Measurements from ENCODE around the gene ACP1. TPM values are rescaled to one million over a fixed set of nuclear protein-coding genes. Genes with fewer than 3 reads are reported as not detected.

ACP1 gene
- total RNA-seq, 1 donor from 2014 or later: 127 TPM

- no peak for DNase-seq (ENCODE audit: low read depth)
Measured at GRCh38 chr2:255195-255594, 9.6 kb upstream of the ACP1 start.

- no peak for DNase-seq (ENCODE audit: low read depth)
Measured at GRCh38 chr2:256094-256493, 8.7 kb upstream of the ACP1 start.

GRCh38 chr2:257429-257828 lies 7.3 kb upstream of the ACP1 start:
- no peak for DNase-seq (ENCODE audit: low read depth)

- no peak for DNase-seq (ENCODE audit: low read depth)
Measured at GRCh38 chr2:257842-258241, 6.9 kb upstream of the ACP1 start.

GRCh38 chr2:258933-259332 lies 5.8 kb upstream of the ACP1 start:
- no peak for DNase-seq (ENCODE audit: low read depth)

GRCh38 chr2:259789-260331 lies 4.9 kb upstream of the ACP1 start:
- no peak for DNase-seq (ENCODE audit: low read depth)

- peak; percentile 52 for DNase-seq (ENCODE audit: low read depth)
Measured at GRCh38 chr2:260507-261161, 4.1 kb upstream of the ACP1 start.

GRCh38 chr2:262117-262516 lies 2.6 kb upstream of the ACP1 start:
- DNase-seq (ENCODE audit: low read depth): no peak

- DNase-seq (ENCODE audit: low read depth): no peak
Measured at GRCh38 chr2:263022-263738, 1.6 kb upstream of the ACP1 start.

- no peak for DNase-seq (ENCODE audit: low read depth)
Measured at GRCh38 chr2:263774-264492, 814 bp upstream of the ACP1 start, which contains the start of gene SH3YL1. Gene SH3YL1, minus strand, starts transcription at chr2:264032. Its CDS starts 48 bp downstream, at chr2:263984.

GRCh38 chr2:268323-268722 lies 3.6 kb downstream of the ACP1 start:
- DNase-seq (ENCODE audit: low read depth): no peak

GRCh38 chr2:269356-270030 lies 4.7 kb downstream of the ACP1 start:
- no peak for DNase-seq (ENCODE audit: low read depth)

- no peak for DNase-seq (ENCODE audit: low read depth)
Measured at GRCh38 chr2:270861-271260, 6.1 kb downstream of the ACP1 start.

- DNase-seq (ENCODE audit: low read depth): no peak
Measured at GRCh38 chr2:271917-272316, 7.2 kb downstream of the ACP1 start.

- DNase-seq (ENCODE audit: low read depth): no peak
Measured at GRCh38 chr2:273333-273732, 8.6 kb downstream of the ACP1 start.

GRCh38 chr2:274503-274902 lies 9.8 kb downstream of the ACP1 start:
- DNase-seq (ENCODE audit: low read depth): no peak

- no peak for DNase-seq (ENCODE audit: low read depth)
Measured at GRCh38 chr2:275466-275865, 10.7 kb downstream of the ACP1 start.

- no peak for DNase-seq (ENCODE audit: low read depth)
Measured at GRCh38 chr2:278312-278926, 13.7 kb downstream of the ACP1 start.

GRCh38 chr2:278927-279320 lies 14.2 kb downstream of the ACP1 start:
- no peak for DNase-seq (ENCODE audit: low read depth)

GRCh38 chr2:279366-279765 lies 14.6 kb downstream of the ACP1 start:
- no peak for DNase-seq (ENCODE audit: low read depth)

GRCh38 chr2:279956-280649 lies 15.4 kb downstream of the ACP1 start:
- no peak for DNase-seq (ENCODE audit: low read depth)

Measured in renal cortical epithelial cell (primary cell).